Measurements from ENCODE around the gene LHFPL2.

LHFPL2 gene

DNA sequence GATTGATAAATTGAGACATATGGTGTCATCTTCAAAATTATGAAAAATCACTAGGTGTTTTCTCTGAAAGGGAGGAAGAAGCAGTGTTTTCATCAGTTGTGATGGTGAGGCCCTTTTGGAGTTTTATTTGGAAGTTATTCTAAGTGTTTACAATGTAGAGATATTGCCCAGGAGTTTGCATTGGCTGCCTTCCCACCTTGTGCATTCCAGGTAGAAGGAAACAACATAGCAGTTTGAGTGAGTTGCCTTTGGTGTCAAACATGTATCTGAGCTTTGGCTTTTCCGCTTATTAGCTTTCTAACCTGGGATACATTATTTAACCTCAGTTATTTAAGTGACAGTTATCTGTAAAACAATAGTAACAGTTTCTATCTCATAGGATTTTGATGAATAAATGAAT lies 165.6 kb downstream of the LHFPL2 start:
- CTCF ChIA-PET = interaction anchor here (4.2 kb wide), 1 partner anchor 16 kb away, joined by 27 read pairs; no protein-coding TSS in a partner anchor
- no peak overlapping the region for H3K4me3 ChIP-seq (ENCODE audit: low read depth, low read length)
- no peak for DNase-seq (ENCODE audit: low read depth, low spot score)
- POLR2A ChIA-PET = no interaction called here
- TF ChIP-seq, protein P1, sequence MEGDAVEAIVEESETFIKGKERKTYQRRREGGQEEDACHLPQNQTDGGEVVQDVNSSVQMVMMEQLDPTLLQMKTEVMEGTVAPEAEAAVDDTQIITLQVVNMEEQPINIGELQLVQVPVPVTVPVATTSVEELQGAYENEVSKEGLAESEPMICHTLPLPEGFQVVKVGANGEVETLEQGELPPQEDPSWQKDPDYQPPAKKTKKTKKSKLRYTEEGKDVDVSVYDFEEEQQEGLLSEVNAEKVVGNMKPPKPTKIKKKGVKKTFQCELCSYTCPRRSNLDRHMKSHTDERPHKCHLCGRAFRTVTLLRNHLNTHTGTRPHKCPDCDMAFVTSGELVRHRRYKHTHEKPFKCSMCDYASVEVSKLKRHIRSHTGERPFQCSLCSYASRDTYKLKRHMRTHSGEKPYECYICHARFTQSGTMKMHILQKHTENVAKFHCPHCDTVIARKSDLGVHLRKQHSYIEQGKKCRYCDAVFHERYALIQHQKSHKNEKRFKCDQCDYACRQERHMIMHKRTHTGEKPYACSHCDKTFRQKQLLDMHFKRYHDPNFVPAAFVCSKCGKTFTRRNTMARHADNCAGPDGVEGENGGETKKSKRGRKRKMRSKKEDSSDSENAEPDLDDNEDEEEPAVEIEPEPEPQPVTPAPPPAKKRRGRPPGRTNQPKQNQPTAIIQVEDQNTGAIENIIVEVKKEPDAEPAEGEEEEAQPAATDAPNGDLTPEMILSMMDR (IDR thresholded peaks at IDR 0.05; ENCODE audit: insufficient read depth, low read length, missing control alignments) = no peak

DNA sequence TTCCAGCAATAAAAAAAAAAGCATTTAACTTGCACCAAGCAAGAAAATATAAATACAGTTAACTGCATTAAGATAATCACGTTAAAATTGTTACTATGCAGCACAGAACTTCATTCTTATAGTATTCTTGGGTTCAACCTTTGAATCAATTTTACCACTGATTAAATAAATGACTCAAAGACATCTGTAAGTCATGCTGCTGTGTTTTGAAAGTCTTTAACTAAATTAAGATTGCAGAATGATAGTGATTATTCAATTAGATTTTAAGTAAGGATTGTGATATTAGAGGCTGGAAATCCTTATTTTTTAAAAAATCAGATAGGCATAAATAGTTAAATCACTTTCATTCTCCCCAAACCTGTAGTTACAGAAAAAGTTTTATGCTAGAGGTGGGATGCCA lies 171.8 kb downstream of the LHFPL2 start:
- POLR2A ChIA-PET = no interaction called here
- DNase-seq (ENCODE audit: low read depth, low spot score) = no peak
- CTCF ChIA-PET = interaction anchor here (1.8 kb wide), 1 partner anchor 9 kb away, joined by 11 read pairs; no protein-coding TSS in a partner anchor
- TF ChIP-seq, protein P1 (IDR thresholded peaks at IDR 0.05; ENCODE audit: insufficient read depth, low read length, missing control alignments) = no peak
- no peak overlapping the region for H3K4me3 ChIP-seq (ENCODE audit: low read depth, low read length)

DNA sequence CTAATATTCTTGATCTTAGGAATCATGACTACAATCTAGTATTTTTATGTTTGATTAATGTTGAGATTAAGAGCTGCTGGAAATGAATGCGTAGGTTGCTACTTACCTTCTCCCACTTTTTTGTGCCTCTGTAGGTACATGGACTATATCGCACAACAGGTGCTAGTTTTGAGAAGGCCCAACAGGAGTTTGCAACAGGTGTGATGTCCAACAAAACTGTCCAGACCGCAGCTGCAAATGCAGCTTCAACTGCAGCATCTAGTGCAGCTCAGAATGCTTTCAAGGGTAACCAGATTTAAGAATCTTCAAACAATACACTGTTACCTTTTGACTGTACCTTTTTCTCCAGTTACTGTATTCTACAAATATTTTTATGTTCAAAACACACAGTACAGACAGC lies 173.2 kb downstream of the LHFPL2 start:
- ChIA-PET POLR2A (no interaction called here), CTCF (interaction anchor here (0.6 to 1.3 kb wide), 2 partner anchors 20 to 69 kb away, joined by 3 to 4 read pairs; no protein-coding TSS in a partner anchor)
- no peak for DNase-seq (ENCODE audit: low read depth, low spot score)
- H3K4me3 ChIP-seq (ENCODE audit: low read depth, low read length) = no peak overlapping the region
- TF ChIP-seq, protein P1 (IDR thresholded peaks at IDR 0.05; ENCODE audit: insufficient read depth, low read length, missing control alignments) = no peak

DNA sequence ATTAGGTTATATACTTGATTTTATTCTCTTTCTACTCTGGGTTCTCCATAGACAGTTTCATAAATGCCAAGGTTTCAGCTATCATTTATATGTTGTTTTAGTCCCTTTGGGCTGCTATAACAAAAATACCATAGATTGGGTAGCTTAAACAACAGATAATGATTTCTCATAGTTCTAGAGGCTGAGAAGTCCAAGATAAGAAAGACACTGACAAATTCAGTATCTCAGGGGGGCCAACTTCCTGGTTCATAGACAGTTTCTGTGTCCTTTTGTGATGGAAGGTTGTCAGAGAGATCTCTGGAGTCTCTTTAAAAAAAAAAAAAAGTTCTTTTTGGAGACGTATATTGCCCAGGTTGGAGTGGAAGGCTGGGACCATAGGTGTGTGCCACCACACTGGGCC lies 174.8 kb downstream of the LHFPL2 start:
- CTCF ChIA-PET = interaction anchor here (0.6 to 2.7 kb wide), 5 partner anchors 60 to 493 kb away, joined by 3 to 8 read pairs (median 3); no protein-coding TSS in a partner anchor
- DNase-seq (ENCODE audit: low read depth, low spot score) = no peak
- TF ChIP-seq, protein P1 (IDR thresholded peaks at IDR 0.05; ENCODE audit: insufficient read depth, low read length, missing control alignments) = no peak
- no peak overlapping the region for H3K4me3 ChIP-seq (ENCODE audit: low read depth, low read length)
- POLR2A ChIA-PET = no interaction called here

DNA sequence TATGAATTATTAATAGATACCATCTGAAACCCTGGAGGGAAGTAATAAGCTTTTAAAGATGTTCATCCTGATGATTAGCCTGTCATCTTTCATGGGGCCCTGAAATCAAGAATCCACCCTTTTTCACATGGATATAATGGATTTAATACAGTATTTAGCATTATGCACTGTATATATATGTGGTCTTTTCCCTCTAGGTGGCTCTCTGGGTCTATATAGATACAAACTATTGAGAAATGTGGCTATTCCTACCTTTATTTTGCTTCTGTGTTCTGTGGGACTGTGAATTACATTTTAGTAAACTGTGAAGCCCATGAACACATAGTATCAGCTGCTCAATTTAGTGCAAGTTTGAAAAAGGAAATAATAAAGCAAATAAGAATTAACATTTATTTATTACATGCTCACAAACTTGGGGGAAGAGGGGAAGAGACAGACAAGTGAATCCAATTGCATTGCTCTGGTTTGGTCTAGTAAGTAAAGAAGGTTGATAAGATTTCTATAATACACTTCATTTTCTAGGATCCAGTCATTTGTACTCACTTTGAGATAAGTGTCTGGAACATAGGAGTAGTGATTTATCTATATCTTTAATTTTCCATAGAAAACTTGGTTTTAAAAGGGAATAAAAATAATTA lies 176.0 kb downstream of the LHFPL2 start:
- ChIA-PET CTCF (interaction anchor here (0.9 to 2.7 kb wide), 9 partner anchors 12 to 661 kb away, joined by 3 to 8 read pairs (median 3); no protein-coding TSS in a partner anchor), POLR2A (no interaction called here)
- TF ChIP-seq, protein P1 (IDR thresholded peaks at IDR 0.05; ENCODE audit: insufficient read depth, low read length, missing control alignments) = no peak
- DNase-seq (ENCODE audit: low read depth, low spot score) = no peak
- H3K4me3 ChIP-seq (ENCODE audit: low read depth, low read length) = no peak overlapping the region

DNA sequence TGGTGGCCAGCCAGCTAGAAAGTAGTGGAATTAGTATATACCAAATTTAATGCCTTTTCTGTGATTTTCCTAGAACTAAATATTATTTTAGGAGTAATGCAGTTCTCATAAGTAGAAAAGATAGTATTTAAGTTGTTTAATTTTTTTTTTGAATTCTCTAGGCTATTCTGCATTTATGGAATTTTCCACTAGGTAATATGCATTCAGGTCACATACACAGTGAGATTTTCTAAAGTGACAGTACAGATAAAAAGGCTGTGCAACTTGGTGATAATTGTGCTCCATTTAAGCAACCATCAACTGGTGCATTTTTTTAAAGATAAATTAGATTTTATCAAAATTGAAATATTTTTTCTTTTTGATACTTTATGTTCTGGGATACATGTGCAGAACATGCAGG lies 176.7 kb downstream of the LHFPL2 start:
- ChIA-PET POLR2A (no interaction called here), CTCF (interaction anchor here (0.9 to 2.7 kb wide), 12 partner anchors 9 to 661 kb away, joined by 3 to 8 read pairs (median 3); no protein-coding TSS in a partner anchor)
- TF ChIP-seq, protein P1 (IDR thresholded peaks at IDR 0.05; ENCODE audit: insufficient read depth, low read length, missing control alignments) = no peak
- H3K4me3 ChIP-seq (ENCODE audit: low read depth, low read length) = no peak overlapping the region
- no peak for DNase-seq (ENCODE audit: low read depth, low spot score)

All from AG04449 (cell line).